H1 (cell line): Measurements from ENCODE around the gene SEMA3G. TPM values are rescaled to one million over a fixed set of nuclear protein-coding genes. Genes with fewer than 3 reads are reported as not detected.

ENCODE experiments used
- EGR1 ChIP-seq: IDR thresholded peaks from 2 replicates; pipeline ENCODE4 v1.6.1; 2011; ENCODE audit warnings: low read depth, low read length, borderline replicate concordance
- POLR2AphosphoS5 ChIP-seq: IDR thresholded peaks from 2 replicates; pipeline ENCODE4 v1.6.1; 2011; ENCODE audit warnings: low read depth, low read length
- RBBP5 ChIP-seq: IDR thresholded peaks from 2 replicates; pipeline ENCODE4 v1.7.1; 2012; ENCODE audit warnings: low read depth, mild to moderate bottlenecking, inconsistent platforms, low read length, moderate library complexity, borderline replicate concordance
- polyA plus RNA-seq, 7 experiments: library from polyadenylated mRNA; depleted of rRNA in 3 of 7; stranded (reverse) in 5 of 7; unstranded in 2 of 7; fragments of >200 nt in 5 of 7; fragments of 200-250 nt in 2 of 7; gene quantifications; 1 replicate in 5 of 7; 2 replicates in 1 of 7; 4 replicates in 1 of 7; pipeline versions ENCODE4 v1.2.1 to v1.2.3, GENCODE V29; 2011 to 2013; ENCODE audit warnings: missing spikeins in 2 of 7, mixed read lengths in 2 of 7
- total RNA-seq: library from RNA; stranded (reverse); fragmentation: NEBNext Ultra II Directional; extraction: Animal tissue kit (Norgen Biotek cat#: 25700); gene quantifications from 2 replicates; pipeline ENCODE4 v1.2.1, GENCODE V29; 2021

Gene SEMA3G
- total and polyA plus RNA-seq, 2 of the 8 experiments (the other 6 are each of a cell fraction or from before 2014, with no cell fraction given), result 0.95 to 1.5 TPM

GRCh38 chr3:52455283-52456168 lies 10.6 kb upstream of the SEMA3G start, which contains the start of gene NISCH (continued):
- peak; percentile 78; the same call in 1 of the 2 replicates for TF ChIP-seq RBBP5
- peak; percentile 47; the same call in 1 of the 2 replicates for TF ChIP-seq POLR2AphosphoS5
- TF ChIP-seq EGR1, result peak; percentile 38; the same call in 1 of the 2 replicates
